RWPE2 (cell line): ENCODE results near the gene RNU5D-1.

Experiments
- ATAC-seq: fragments of 200-7000 bp; cut with Tn5 transposase; 3 replicates; pipeline ENCODE4 v1.9.1; 2021; ENCODE audit warnings: low read depth
- DNase-seq: peaks from one replicate; pipeline ENCODE4 v3.0.0-alpha.2; 2020; ENCODE audit warnings: low spot score
- H3K27ac ChIP-seq: fragments of 450-650 bp; 2 replicates; pipeline ENCODE4 v1.5.1; 2017; ENCODE audit warnings: mild to moderate bottlenecking; ENCODE audit not compliant: poor library complexity, severe bottlenecking
- H3K27me3 ChIP-seq: fragments of 250-450 bp; sonication (Bioruptor Pico); 2 replicates; pipeline ENCODE4 v1.5.1; 2021; ENCODE audit warnings: mild to moderate bottlenecking, moderate library complexity; ENCODE audit not compliant: insufficient read depth, poor library complexity, severe bottlenecking
- H3K36me3 ChIP-seq: fragments of 250-450 bp; sonication (Bioruptor Pico); 2 replicates; pipeline ENCODE4 v1.5.1; 2020; ENCODE audit warnings: low read depth, mild to moderate bottlenecking, moderate library complexity
- H3K4me1 ChIP-seq: fragments of 250-450 bp; sonication (Bioruptor Pico); 2 replicates; pipeline ENCODE4 v1.5.1; 2021; ENCODE audit warnings: mild to moderate bottlenecking, moderate library complexity; ENCODE audit not compliant: insufficient read depth, poor library complexity, severe bottlenecking
- H3K4me3 ChIP-seq: fragments of 250-450 bp; sonication (Bioruptor Pico); 2 replicates; pipeline ENCODE4 v1.5.1; 2021; ENCODE audit warnings: mild to moderate bottlenecking, moderate library complexity; ENCODE audit not compliant: severe bottlenecking
- H3K9me3 ChIP-seq: fragments of 250-450 bp; sonication (Bioruptor Pico); 2 replicates; pipeline ENCODE4 v1.5.1; 2021; ENCODE audit warnings: mild to moderate bottlenecking, moderate library complexity; ENCODE audit not compliant: severe bottlenecking
- TF ChIP-seq, protein P1 (sequence below): fragments of 450-650 bp; IDR thresholded peaks from one replicate; pipeline ENCODE4 v1.5.1; 2017; ENCODE audit warnings: mild to moderate bottlenecking, moderate library complexity; ENCODE audit not compliant: poor library complexity, severe bottlenecking

RNU5D-1 gene

DNA sequence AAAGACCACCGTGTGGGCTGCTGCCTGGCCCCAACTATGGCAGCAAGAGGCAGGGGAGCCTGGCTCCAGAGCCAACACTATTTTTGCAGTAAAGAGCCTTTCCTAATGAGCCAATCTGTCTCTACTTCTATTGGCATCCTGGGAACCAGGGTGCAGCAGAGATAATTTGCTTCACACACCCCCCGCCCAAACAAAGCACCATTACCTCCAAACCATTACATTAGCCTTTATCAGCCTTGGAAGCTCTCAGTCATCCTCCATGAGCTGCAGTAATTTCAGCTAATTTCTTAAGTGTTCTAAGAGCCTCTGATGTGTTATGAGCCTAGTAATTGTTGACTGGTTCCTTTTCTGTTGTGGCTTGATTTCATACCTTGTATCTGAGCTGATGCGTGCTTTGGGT is 34.9 kb downstream of the RNU5D-1 start:
- Histone ChIP-seq H3K27me3 (no peaks in the 10 kb centered on the region), H3K9me3 (no peaks in the 10 kb centered on the region), H3K36me3 (no peaks in the 10 kb centered on the region), H3K4me1 (peaks cover 6% of the 10 kb centered on the region), H3K4me3 (no peak overlapping the region), H3K27ac (no peak overlapping the region)
- ATAC-seq (no peak), DNase-seq (no peak)
- TF ChIP-seq, protein P1, sequence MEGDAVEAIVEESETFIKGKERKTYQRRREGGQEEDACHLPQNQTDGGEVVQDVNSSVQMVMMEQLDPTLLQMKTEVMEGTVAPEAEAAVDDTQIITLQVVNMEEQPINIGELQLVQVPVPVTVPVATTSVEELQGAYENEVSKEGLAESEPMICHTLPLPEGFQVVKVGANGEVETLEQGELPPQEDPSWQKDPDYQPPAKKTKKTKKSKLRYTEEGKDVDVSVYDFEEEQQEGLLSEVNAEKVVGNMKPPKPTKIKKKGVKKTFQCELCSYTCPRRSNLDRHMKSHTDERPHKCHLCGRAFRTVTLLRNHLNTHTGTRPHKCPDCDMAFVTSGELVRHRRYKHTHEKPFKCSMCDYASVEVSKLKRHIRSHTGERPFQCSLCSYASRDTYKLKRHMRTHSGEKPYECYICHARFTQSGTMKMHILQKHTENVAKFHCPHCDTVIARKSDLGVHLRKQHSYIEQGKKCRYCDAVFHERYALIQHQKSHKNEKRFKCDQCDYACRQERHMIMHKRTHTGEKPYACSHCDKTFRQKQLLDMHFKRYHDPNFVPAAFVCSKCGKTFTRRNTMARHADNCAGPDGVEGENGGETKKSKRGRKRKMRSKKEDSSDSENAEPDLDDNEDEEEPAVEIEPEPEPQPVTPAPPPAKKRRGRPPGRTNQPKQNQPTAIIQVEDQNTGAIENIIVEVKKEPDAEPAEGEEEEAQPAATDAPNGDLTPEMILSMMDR: no peak

DNA sequence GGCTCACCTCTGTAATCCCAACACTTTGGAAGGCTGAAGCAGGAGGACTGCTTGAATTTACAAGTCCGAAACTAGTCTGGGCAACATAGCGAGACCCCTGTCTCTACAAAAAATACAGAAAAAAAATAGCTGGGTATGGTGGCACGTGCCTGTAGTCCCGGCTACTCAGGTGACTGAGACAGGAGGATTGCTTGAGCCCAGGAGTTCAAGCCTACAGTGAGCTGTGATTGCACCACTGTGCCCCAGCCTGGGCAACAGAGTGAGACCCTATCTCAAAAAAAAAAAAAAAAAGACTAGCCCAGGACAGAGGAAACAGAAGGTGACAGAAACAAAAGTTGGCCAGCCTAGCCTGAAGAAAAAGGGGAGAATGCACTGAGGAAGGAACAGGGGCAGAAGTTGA is 35.3 kb downstream of the RNU5D-1 start:
- TF ChIP-seq, protein P1: no peak
- no peaks in the 10 kb centered on the region for H3K27me3 ChIP-seq
- no peak for DNase-seq
- no peak for ATAC-seq
- no peak overlapping the region for H3K4me3 ChIP-seq
- no peak overlapping the region for H3K27ac ChIP-seq
- H3K4me1 ChIP-seq: peaks cover 2% of the 10 kb centered on the region
- H3K9me3 ChIP-seq: no peaks in the 10 kb centered on the region
- H3K36me3 ChIP-seq: no peaks in the 10 kb centered on the region

DNA sequence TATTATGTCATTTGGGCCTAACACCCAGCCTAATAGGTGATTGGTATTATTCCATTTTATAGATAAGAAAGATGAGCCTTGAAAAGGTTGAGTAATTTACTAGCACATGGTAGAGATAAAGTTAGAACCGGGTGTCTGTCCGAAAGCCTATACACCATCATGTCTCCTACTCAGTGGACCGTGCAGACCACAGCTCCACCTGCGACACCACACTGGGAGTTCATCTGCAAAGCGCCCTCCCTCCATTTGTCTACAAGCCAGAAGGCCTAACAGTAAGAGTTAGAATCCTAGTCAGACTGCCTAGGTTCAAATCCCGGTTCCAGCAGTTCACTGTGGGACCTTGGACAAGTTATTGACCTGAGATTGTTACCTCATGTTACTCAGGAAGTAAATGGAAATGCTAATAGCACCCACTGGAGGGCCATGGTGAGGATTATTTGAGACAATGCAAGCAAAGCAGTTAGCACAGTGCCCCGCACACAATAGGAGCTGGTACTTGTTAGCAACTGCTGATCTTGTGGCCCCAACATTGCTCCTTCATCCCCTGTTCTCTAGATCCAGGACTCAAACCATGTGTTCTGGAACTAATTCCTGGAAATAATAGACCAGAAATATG is 36.0 kb downstream of the RNU5D-1 start:
- ATAC-seq (no peak), DNase-seq (no peak)
- Histone ChIP-seq H3K9me3 (no peaks in the 10 kb centered on the region), H3K36me3 (no peaks in the 10 kb centered on the region), H3K27me3 (no peaks in the 10 kb centered on the region), H3K4me3 (no peak overlapping the region), H3K4me1 (no peaks in the 10 kb centered on the region), H3K27ac (no peak overlapping the region)
- TF ChIP-seq, protein P1: no peak

DNA sequence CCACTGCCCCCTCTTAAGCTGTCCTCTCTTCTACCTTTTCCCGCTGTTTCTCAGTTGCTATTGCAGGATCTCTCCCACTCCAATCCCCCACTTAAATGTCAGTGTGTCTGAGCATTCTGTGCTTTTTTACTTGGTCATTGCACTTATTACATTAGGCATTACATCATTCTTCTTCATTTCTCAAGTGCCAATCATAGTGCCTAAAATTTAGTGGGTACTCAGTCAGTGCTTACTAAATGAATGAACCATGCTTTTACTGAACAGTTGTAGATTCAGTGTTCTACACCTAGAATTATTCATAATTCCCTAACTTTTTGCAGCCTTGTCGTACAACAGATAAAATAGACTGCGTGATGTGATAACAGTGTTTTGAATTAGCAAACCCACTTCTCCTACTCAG is 37.1 kb downstream of the RNU5D-1 start:
- no peak for DNase-seq
- no peak for ATAC-seq
- Histone ChIP-seq H3K27me3 (no peaks in the 10 kb centered on the region), H3K36me3 (no peaks in the 10 kb centered on the region), H3K4me1 (no peaks in the 10 kb centered on the region), H3K4me3 (no peak overlapping the region), H3K27ac (no peak overlapping the region), H3K9me3 (no peaks in the 10 kb centered on the region)
- TF ChIP-seq, protein P1: no peak

DNA sequence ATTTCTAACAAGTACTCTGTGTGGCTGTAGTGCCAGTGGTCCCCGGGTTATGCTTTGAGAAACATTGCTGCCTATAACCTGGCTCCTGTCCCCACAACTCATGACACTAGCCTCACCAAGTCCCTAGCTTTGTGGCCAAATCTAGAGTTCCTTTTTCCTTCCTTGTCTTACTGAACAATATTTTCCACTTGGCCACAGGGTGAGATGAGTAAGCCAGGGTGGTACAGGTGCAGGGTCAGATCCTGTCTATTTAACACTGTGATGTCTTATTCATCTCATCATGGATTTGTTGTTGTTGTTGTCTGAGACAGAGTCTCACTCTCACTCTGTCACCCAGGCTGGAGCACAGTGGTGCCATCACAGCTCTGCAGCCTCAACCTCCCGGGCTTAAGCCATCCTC is 37.8 kb downstream of the RNU5D-1 start:
- ATAC-seq (no peak), DNase-seq (no peak)
- Histone ChIP-seq H3K9me3 (no peaks in the 10 kb centered on the region), H3K27me3 (no peaks in the 10 kb centered on the region), H3K4me3 (no peak overlapping the region), H3K36me3 (no peaks in the 10 kb centered on the region), H3K4me1 (no peaks in the 10 kb centered on the region), H3K27ac (no peak overlapping the region)
- TF ChIP-seq, protein P1: no peak
